ENCODE results near the gene EN1.

The EN1 gene

GRCh38 chr2:118807668-118808428 is 39.6 kb downstream of the EN1 start:
- no peak for TF ChIP-seq CTCF (IDR thresholded peaks at IDR 0.05; ENCODE audit: low read depth, low read length)
- H3K4me3 ChIP-seq (ENCODE audit: low read depth, low read length): no peak overlapping the region
- H3K4me1 ChIP-seq: no peaks in the 10 kb centered on the region
- H3K27me3 ChIP-seq: no peaks in the 10 kb centered on the region
- no peak for DNase-seq
- H3K36me3 ChIP-seq: no peaks in the 10 kb centered on the region
- H3K9me3 ChIP-seq: no peaks in the 10 kb centered on the region

GRCh38 chr2:118806797-118807667 is 40.4 kb downstream of the EN1 start:
- H3K4me1 ChIP-seq: no peaks in the 10 kb centered on the region
- H3K27me3 ChIP-seq: no peaks in the 10 kb centered on the region
- no peaks in the 10 kb centered on the region for H3K9me3 ChIP-seq
- no peaks in the 10 kb centered on the region for H3K36me3 ChIP-seq
- DNase-seq: no peak
- TF ChIP-seq CTCF (IDR thresholded peaks at IDR 0.05; ENCODE audit: low read depth, low read length): no peak
- H3K4me3 ChIP-seq (ENCODE audit: low read depth, low read length): no peak overlapping the region

- DNase-seq: no peak
- Histone ChIP-seq H3K36me3 (no peaks in the 10 kb centered on the region), H3K4me3 (ENCODE audit: low read depth, low read length) (no peak overlapping the region), H3K9me3 (no peaks in the 10 kb centered on the region), H3K4me1 (no peaks in the 10 kb centered on the region), H3K27me3 (no peaks in the 10 kb centered on the region)
- no peak for TF ChIP-seq CTCF (IDR thresholded peaks at IDR 0.05; ENCODE audit: low read depth, low read length)
These were observed 42.3 kb downstream of the EN1 start for GRCh38 chr2:118805064-118805690.

GRCh38 chr2:118803012-118803411 is 44.4 kb downstream of the EN1 start:
- Histone ChIP-seq H3K9me3 (no peaks in the 10 kb centered on the region), H3K27me3 (no peaks in the 10 kb centered on the region), H3K4me1 (no peaks in the 10 kb centered on the region), H3K36me3 (no peaks in the 10 kb centered on the region), H3K4me3 (ENCODE audit: low read depth, low read length) (no peak overlapping the region)
- TF ChIP-seq CTCF (IDR thresholded peaks at IDR 0.05; ENCODE audit: low read depth, low read length): no peak
- no peak for DNase-seq

- no peak overlapping the region for H3K4me3 ChIP-seq (ENCODE audit: low read depth, low read length)
- H3K36me3 ChIP-seq: no peaks in the 10 kb centered on the region
- no peak for TF ChIP-seq CTCF (IDR thresholded peaks at IDR 0.05; ENCODE audit: low read depth, low read length)
- H3K27me3 ChIP-seq: no peaks in the 10 kb centered on the region
- H3K4me1 ChIP-seq: no peaks in the 10 kb centered on the region
- H3K9me3 ChIP-seq: no peaks in the 10 kb centered on the region
- no peak for DNase-seq
These were observed 46.3 kb downstream of the EN1 start for GRCh38 chr2:118801151-118801550.
